ENCODE data around the gene PAPOLA.

The PAPOLA gene

DNA sequence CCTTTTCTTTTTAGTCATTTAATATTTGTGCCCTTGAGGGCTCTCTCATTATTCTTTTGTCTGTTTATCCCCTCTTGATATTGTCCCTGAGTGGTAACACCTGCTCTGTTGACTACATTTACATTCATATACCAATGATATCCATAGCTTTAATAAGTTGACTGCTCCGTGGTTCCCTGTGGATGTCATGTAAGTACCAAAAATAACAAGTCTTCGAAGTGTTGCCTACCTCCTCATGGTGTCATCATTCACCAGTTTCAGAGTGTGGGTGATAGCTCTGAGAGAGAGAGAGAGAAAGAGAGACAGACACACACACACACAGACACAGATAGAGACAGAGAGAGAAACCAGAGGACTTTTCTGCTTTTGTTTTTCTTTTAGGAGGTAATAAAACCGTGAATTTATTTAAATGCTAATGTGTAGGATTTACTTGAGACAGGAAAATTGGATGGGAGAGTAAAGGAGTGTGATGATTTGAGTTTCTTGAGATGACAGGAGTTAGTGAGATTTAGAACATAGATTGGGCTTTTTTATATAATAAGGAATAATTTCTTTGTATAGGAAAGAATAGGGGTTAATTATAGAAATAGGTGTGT is 52.2 kb downstream of the PAPOLA start:
- DNase-seq (ENCODE audit: extremely low spot score, insufficient read length, low read depth) (no peak), FAIRE-seq (no peak)

DNA sequence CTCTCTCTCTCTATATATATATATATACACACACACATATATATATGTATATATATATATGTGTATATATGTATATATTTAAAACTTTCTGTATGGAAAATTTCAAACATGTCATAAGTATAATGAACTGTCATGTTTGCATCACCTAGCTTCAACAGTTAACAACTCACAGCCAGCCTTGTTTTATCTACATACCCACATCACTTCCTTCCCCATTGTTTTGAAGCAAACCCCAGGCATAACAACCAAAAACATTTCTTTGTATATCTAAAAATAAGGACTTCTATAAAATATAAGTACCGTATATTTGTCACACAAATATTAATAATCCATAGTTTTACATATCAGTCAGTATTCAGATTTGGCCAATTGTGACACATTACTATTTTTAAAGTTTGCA is 57.4 kb downstream of the PAPOLA start:
- no peak for FAIRE-seq
- DNase-seq (ENCODE audit: extremely low spot score, insufficient read length, low read depth) = no peak

DNA sequence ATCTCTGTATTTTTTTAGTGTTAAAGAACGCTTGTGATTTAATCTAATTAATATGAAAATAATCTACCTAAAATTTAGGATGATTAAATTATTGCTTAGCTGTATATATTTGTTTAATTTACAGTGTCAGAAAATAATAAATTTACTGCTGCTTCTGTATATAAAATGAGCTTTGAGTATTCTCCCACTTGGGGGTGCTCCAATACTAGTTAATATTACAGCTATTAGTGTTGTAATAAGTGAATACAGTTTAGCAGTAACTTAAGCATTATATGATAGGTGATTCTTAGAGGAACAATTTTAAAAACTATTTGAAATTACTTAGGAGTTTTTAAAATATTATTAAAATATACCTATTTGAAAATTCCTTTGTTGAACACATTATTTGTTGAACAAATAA is 62.2 kb downstream of the PAPOLA start:
- no peak for FAIRE-seq
- no peak for DNase-seq (ENCODE audit: extremely low spot score, insufficient read length, low read depth)

DNA sequence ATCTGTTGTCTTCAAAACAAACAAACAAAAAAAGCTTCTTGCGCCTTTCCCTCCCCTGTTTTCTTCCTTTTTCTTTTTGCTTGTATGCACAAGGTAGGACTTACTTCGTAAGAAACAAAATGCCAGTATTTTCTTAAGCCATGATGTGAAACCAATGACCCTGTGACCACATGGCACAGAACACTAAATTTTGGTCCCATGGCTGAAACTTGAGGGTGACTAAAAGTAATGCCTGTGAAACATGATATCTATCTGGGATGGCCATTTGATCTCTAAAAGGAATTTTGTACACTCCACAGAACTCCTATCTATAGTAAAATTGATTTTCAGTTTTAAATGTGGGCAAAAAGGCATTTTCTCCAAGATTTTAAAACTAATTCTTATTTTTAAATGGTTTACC is 63.6 kb downstream of the PAPOLA start:
- DNase-seq (ENCODE audit: extremely low spot score, insufficient read length, low read depth) (no peak), FAIRE-seq (peak; percentile 59)

DNA sequence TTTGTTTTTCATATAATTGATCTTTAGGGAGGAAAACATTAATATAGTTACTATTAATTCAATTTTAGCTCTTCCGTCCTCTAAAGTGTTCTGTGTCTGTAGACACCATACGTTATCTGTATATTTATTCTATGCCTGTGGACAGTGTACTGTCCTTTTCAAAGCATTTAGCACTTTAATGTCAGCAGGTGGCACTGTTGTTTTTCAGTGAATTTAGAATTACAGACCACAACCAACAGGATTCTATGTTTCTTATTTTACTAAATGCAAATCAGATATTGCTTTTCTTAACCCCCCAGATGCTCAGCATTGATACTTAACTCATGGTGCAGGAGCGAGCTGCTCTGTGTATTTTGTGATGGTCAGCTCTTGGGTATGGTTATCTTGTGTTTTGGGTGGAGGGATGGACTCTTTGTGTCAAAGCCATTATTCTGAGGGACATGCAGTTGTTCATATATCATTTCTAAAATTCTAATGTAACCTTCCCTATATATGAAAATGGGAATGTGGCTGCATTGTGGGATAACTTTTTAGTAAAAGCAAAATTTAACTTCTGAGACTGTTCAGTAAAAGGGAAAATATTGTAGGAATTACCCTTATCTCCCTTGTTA is 65.2 kb downstream of the PAPOLA start:
- DNase-seq (ENCODE audit: extremely low spot score, insufficient read length, low read depth) = no peak
- peak; percentile 24 for FAIRE-seq

DNA sequence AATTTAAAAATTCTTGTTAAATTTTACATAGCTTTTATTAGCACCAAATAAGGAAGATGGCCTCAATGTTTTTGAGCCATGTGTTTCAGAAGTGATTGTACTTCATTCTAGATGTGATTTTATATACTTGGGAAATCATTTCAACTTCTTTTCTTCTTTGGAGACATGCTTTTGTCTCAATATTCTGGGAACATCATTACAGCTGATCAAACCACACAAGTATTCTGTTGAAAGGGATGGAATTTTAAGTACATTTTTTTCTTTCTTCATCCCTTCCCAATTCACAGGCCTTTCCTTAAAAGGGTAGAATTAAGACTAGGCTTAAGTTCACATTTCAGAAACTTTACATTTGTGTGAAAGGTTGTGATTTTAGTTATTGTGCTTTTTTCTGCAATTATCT is 66.4 kb downstream of the PAPOLA start:
- no peak for DNase-seq (ENCODE audit: extremely low spot score, insufficient read length, low read depth)
- FAIRE-seq = no peak

DNA sequence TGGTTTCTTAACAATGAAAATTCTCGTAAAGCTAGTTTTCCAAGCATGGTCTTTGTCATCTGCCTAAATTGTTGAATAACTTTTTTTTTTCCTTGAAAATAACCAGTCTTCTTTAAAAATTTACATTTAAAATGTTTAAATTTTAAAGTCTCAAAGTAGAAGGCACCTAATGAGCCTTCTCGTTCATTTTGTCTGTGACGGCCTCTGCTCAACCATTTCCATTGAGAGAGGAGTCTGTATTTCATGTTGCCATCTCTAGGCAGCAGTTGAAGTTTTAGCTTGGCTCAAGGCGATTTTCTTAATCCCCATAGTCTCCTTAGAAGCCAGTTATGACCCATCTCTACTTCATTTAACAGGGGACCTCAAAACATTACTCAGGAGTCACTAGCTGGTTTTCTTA is 69.1 kb downstream of the PAPOLA start:
- FAIRE-seq = no peak

DNA sequence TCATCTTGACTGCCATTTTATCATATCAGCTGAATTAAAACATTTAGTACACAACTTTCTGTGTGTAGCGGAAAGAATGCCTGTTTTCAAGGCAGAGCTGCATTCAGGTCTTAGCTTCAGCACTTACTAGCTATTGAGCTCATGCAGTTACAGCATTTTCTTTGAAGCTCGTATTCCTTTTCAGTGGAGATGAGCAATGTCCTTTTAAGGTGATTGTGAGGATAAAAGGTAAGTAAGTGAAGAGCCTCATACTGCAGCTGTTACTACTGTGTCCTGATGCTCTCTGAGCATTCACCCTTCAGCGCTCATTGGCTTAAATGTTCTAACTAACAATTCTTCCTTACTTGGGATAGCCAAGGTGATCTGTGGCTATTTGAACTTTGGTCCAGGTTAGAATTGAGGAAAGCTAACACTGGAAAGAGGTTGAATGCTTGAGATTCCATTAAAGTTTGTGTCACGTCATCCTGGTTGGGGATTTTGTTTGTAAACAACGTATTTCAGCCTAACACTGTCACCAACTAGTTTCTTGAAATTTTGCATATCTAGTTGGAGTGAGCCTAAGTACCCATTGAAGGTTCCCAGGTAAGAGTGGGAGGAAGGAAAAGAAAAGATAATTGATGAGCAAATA is 71.4 kb downstream of the PAPOLA start:
- DNase-seq (ENCODE audit: extremely low spot score, insufficient read length, low read depth) (no peak), FAIRE-seq (no peak)

More for the DNA sequence above, 69.1 kb downstream of the PAPOLA start:
- no peak for DNase-seq (ENCODE audit: extremely low spot score, insufficient read length, low read depth)

DNA sequence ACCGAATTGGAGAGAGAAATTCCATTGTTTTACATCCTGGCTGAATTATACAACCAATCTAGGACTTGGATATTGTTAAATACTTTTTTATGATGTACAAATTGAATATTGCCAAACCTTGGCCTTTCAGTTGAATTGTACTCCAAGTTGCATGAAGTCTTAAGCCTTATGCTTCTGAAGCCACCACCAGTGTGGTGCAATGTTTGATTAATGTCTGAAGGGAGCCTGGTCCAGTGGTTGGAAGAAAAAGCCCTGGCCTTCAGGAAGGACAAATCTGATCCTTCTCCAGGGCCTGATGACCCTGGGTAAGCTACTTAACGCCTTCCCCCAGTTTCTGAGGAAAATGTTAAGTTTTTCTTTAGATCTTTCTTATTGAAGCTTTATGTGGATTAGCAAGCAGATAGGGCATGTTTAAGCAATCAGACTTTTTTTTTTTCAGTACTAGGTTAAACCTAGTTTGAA is 72.0 kb downstream of the PAPOLA start:
- FAIRE-seq (no peak), DNase-seq (ENCODE audit: extremely low spot score, insufficient read length, low read depth) (no peak)

DNA sequence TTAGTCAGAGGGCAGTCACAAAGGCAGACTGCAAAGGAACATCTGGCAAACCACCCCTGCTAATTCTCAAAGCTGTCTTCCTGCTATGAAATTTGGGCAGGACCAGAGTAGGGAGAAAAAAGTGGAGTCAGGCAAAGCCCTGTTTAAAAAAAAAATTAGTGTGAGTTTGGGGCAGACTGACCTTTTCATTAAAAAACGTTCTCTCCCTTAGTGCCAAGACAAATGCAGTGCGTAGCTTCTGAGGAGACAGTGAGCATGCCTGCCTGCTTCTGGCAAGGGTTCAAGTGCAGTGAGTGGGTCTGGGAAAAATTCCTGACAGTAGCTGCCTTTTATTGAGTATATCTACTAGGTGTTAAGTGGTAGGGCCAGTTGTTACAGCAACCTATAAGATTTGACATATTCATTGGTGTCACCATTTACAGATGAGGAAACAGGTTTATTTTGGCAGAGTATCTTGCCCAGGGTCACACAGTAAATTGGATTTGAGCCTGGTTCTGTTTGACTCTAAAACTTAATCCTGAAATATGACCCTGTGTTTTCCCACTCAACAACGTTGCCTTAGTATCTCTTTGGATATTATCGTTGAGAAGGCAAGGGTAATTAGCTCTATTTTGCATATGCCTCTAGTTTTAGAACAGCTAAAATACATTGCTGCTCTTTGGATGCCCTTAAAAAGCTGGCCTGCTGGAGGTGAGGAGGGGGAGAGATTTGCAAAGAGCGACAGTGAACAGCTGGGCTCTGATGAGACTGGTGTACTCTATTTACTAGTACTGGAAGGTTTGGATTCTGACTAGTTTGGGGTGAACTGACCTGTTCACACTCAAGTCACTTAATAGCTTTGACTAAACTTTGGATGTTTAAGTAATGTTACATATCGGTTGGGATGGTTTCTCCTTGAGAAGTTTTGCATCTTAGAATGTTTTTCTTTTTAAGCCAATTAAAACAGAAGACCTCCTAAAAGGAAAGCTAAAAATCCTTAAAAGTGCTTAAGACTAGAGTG is 72.8 kb downstream of the PAPOLA start:
- FAIRE-seq (no peak), DNase-seq (ENCODE audit: extremely low spot score, insufficient read length, low read depth) (no peak)

DNA sequence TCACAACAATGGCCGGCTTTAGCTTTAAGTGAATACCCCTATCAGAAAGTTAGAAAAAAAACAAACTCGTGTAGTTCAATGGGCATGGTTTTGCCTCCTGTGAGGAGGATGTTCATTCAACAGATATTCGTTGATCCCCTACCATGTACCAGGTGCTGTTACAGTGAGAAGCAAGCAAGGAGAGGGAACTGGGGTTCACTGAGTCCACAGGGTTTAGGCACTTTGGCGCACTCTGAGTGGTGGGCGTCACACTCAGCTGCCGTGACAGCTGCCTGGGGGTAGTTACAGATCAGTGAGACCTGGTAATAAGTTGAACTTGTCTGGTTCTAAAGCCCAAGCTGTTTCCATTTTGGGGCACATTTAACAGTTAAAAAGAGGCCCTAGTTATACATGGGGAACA is 74.2 kb downstream of the PAPOLA start:
- no peak for FAIRE-seq
- DNase-seq (ENCODE audit: extremely low spot score, insufficient read length, low read depth) = no peak

DNA sequence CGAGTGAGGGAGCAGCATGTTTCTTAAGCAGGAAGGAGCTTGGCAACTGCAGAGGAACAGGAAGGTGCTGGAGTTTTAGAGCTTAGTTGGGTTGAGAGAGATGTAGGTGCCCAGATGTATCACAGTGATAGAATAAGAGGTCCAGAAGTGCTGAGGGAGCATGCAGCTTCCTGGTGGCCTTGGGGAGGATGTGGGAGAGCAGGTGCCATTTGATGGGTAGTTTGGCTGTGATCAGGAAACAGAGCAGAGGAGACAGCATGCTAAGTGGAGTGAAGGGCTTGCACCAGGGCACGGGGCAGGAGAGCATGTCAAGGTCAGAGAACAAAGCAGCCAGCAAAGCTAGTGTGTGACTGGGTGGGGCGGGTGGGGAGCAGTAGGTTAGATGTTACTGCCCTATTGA is 74.8 kb downstream of the PAPOLA start:
- DNase-seq (ENCODE audit: extremely low spot score, insufficient read length, low read depth) = no peak
- no peak for FAIRE-seq

DNA sequence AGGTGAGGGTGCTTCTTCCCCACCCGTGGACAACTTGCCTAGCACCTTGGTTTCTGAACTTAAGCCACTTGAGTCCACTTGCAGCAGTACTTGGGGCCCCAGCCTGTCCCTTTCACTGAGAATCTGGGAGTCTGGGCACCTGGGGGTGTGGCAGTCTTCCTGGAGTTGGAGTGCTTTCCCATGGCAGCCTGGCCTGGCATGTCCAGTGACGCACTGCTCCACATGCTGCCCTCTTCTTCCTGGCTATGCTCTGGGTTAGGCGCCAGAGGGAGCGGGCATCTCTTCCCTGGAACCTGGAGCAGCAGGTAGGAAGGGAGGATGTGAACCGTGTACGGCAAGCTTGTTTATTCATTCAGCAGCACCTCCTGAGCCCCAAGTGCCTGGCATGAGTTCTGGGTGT is 76.4 kb downstream of the PAPOLA start:
- no peak for FAIRE-seq
- no peak for DNase-seq (ENCODE audit: extremely low spot score, insufficient read length, low read depth)

DNA sequence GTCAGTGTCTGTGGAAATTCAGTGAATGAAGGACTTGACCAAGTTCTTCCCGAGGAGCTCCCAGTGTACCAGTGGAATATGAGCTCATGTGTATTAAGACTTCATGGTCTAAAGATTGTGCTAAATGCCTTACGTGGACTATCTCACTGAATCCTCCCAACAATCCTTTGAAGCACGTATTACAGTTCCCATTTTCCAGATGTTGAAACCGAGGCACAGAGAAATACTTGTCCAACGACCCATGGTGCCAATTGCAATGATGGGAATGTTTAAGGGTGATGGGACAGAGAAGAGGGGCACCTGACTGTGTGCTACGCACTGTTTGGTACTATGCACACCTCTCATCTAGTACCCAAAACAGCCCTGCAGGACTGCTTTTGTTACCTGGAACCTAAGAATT is 77.2 kb downstream of the PAPOLA start:
- no peak for FAIRE-seq
- no peak for DNase-seq (ENCODE audit: extremely low spot score, insufficient read length, low read depth)

DNA sequence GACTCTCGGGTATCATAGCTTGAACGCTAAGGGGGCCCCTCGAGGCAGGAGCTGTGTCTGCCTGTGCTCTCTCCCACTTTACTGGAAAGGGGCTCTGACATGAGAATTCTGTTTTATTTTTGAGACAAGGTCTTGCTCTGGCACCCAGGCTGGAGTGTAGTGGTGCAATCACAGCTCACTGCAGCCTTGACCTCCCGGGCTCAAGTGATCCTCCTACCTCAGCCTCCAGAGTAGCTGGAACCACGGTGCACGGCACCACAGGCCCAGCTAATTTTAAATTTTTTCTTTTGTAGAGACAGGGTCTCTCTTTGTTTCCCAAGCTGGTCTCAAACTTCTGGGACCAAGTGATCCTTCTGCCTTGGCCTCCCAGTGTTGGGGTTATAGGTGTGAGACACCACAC is 77.7 kb downstream of the PAPOLA start:
- no peak for FAIRE-seq
- no peak for DNase-seq (ENCODE audit: extremely low spot score, insufficient read length, low read depth)

DNA sequence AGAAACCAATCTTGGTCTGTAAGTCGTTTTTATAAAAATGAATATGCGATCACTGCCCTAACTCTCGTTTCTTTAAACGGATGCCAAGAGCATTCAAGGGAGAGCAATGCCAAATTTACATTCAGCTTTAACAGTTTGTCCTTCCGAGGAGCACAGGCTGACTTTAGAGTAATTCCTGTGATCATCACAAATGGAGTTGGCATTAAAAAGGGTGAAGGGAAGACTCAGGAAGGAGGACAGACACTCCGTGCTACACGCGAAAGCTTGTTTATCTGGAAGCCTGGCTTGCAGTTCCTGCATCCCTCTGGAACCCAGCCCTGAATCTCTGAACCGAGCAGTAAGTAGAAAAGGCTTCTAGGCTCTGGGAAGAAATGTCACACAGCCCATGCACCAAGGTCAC is 78.4 kb downstream of the PAPOLA start:
- no peak for FAIRE-seq

DNA sequence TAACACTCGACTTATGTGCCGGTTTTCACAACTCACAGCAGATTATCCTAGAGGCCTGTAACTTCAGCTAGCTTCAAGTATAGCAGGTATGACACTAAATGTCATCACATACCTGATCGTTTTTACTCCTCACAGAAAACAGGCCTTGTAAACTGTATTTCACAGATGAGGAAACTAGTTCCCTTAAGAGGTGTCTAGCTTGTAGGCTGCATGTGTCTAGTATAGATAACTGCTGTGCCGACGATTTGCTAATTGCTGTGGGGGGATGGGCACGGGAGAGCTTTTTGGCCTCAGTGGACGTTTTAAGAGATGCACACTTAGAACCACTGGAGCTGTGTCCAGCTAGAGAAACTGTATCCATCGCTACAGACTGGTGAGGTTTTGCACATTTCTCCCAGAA is 78.8 kb downstream of the PAPOLA start:
- FAIRE-seq (no peak), DNase-seq (ENCODE audit: extremely low spot score, insufficient read length, low read depth) (no peak)

More for the DNA sequence above, 78.4 kb downstream of the PAPOLA start:
- DNase-seq (ENCODE audit: extremely low spot score, insufficient read length, low read depth) = no peak

DNA sequence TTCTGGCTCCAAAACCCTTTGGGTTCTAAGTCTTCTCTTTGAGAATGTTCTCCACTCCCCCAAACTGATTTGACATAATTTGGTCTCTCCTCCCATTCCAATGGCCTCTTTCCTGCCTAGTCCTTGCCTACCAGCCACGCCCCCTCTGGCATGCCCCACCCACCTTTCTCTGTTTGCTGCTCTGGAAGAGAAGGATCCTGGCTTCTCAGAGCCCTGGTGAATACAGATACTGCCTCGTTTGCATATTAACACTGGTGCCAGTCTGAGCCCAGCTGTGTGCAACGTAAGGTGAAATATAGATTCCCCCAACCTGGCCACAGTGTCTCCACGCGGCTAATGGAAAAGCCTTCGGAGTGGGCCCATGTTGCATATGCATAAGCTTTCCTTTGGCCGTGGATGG is 79.7 kb downstream of the PAPOLA start:
- no peak for DNase-seq (ENCODE audit: extremely low spot score, insufficient read length, low read depth)
- no peak for FAIRE-seq

DNA sequence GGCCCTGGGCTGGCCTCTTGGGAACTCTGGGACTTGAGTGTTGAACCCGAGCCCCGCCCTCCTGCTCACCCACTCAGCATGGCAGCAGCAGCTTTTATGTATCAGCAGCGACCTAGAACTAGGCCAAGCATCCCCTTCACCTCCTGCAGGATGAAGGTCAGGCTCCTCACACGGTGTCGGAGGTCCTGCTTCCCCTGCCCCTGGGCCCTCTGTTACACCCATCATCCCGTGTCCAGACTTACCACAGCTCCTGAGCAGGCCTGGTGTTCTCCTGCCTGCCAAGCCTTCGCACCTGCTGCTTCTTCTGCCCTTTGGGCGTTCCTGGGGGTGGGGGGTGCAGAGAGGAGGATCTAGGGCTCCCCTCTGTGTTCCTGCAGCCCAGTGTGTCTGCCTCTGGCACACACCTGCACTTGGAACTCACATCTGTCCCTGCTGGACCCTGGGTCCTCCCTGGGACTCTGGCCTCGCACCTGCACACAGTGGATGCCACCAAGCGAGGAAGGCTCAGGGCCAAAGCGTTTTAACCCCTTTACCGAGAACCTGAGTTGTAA is 80.3 kb downstream of the PAPOLA start:
- FAIRE-seq = no peak
- DNase-seq (ENCODE audit: extremely low spot score, insufficient read length, low read depth) = no peak

DNA sequence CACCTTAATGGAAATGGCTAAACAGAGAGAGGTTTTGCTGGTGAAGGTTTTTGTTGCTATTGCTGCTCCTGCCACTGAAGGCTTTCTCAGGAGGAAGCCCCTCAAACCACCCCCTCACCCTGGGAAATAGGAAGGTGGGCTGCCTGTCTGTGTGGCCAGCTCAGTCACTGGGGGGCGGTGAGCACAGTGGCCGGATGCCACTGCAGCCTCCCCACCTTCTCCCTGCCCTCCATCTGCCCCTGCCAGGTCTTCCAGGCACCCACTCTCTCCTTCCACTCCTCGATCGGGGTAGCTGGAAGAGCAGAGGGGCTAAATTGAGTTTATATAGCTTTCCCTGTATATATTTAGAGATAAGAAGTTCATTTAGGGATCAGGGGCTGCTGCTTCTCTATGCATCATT is 80.8 kb downstream of the PAPOLA start:
- no peak for DNase-seq (ENCODE audit: extremely low spot score, insufficient read length, low read depth)
- no peak for FAIRE-seq
